Activated naive CD4-positive, alpha-beta T cell (primary cell): Measurements from ENCODE around the gene NIPAL4.

Source experiments
- DNase-seq, 4 experiments: peaks; one replicate each; lab custom pipeline; 2025; lab: John Stamatoyannopoulos, UW

NIPAL4 gene

DNA sequence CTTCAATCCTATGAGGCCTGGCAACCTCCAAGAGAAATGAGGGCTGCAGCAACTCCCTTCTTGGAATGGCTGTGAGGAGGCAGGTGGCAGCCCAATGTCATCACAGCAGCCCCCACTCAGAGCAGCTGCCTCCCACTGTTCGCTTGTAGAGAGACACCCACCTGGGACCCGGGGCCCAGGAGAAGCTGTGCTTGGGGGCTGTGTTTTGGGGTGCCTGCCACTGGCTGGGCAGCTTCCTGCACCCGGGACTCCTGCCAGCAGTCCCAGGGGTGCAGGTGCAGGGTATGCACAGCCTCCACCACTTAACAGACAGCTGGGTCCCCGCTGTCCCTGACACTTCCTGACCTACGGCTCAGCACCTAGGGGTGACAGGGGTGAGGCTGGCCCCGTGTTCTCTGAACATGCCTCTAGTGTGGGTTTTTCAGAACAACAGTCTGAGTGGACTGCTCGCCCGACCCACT lies 26.2 kb downstream of the NIPAL4 start:
- no peak for DNase-seq

DNA sequence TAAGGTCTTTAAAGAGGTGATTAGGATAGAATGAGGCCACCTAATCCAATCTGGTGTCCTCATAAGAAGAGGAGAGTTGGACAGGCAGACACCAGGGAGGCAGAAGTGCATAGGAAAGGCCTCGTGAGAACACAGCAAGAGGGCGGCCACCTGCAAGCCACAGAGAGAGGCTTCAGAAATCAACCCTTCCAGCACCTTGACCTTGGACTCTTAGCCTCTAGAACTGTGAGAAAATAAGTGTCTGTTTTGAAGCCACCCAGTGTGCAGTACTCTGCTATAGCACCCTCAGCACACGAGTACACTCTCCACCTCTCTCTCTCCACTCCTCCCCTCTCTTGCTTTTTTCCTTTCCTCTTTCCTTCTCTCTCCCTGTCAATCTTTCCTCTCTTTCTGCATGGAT lies 26.8 kb downstream of the NIPAL4 start:
- no peak for DNase-seq

DNA sequence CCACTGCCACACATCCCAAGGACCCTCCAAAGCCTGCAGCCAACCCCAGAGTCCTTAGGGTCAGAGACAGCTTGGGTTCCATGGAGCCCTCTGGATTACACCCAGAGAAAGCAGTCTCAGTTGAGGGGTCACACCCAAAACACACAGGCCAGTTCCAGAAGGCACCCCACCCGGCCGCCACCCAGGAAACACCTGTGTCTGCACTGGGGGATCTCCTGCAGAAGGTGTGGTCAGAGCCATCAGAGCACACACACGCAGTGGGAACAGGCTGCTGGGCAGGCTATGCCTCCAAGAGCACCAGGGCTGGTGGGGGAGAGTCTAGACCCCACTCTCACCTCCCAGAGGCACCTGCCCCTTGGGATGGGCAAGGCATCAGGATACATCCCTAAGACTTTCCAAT lies 27.3 kb downstream of the NIPAL4 start:
- no peak for DNase-seq

DNA sequence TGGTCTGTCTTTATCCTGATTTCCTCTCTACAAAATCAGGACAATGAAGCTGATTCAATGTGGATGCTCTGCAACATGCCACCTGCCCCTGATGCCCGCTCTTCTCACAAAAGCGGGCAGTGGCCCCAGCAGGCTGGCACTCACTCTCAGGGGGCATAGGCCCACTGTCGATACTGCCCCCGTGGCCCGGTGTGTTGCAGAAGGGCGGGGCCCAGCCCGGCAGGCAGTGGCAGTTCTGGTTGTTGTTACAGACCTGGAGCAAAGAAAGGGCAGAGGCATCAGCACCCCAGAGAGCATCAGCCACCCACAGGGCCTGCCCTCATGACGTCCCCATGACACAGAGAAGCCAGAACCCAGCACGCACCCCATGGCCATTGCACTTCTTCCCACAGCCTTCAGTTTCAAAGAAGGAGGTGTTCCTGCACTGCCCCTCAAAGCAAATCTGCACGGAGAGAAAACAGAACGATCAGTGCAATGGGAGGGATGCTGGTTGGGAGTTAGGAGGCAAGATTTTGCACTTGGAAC lies 31.5 kb downstream of the NIPAL4 start:
- no peak for DNase-seq

DNA sequence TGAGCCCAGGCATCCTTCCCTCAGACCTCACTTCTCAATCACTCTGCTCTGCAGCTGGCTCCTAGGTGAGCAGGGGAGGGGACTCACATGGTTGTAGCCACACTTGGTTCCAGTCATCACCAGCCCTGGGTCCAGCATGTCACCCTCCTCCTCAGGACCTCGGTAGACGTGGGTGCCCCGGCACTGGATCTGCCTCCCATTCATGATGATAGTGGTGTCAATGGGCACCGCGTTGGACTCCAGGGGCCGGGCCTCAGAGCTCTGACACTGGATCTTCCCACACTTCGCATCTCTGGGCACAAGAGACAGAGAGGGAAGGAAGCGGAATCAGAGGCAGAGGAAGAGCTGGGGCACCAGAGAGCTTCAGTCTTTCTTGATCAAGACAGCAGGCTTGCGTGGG lies 32.9 kb downstream of the NIPAL4 start:
- no peak for DNase-seq

DNA sequence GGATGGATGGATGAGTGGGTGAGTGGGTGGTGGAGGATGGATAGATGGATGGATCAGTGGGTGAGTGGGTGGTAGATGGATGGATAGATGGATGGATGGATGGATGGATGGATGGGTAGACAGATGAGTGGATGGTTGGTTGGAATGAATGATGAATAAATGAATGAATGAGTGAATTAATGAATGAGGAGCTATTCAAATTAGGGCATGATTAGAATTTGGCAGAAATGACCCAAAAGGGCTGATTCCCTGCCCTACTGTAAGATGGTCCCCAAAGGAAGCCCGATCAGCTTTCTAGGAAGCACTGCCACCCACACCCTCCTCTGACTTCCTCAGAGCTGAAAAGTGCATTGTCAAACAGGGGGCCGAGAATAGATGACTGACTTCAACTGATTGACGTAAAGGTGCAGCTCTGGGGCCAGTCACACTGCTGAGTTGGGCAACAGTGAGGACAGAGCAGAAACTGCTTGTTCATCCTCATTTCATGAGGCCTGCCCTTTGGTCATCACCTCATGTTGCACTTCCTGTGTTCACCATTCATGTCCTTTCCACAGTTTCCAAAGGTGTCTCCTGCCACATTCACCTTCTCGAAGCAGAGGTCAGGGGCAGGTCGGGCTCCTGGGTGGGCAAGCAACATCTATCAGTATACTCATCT lies 34.3 kb downstream of the NIPAL4 start:
- no peak for DNase-seq

DNA sequence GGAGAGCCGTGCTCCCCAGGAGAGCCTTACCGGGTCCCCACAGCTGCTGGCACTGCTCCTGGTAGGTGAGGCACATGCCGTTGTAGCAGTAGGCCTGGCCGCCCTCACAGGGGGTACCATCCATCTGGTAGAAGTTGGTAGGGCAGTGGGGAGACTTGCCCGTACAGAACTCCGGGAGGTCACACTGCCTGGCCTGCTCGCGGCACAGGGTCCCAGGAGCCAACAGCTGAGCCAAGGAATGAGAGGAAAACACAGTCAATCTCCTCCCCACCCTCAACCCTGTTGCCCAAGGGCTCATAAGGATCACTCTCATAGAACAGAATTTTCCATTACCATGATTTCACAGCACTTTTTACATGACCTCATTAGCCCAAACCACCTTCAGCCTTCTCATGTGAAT lies 36.9 kb downstream of the NIPAL4 start:
- no peak for DNase-seq

DNA sequence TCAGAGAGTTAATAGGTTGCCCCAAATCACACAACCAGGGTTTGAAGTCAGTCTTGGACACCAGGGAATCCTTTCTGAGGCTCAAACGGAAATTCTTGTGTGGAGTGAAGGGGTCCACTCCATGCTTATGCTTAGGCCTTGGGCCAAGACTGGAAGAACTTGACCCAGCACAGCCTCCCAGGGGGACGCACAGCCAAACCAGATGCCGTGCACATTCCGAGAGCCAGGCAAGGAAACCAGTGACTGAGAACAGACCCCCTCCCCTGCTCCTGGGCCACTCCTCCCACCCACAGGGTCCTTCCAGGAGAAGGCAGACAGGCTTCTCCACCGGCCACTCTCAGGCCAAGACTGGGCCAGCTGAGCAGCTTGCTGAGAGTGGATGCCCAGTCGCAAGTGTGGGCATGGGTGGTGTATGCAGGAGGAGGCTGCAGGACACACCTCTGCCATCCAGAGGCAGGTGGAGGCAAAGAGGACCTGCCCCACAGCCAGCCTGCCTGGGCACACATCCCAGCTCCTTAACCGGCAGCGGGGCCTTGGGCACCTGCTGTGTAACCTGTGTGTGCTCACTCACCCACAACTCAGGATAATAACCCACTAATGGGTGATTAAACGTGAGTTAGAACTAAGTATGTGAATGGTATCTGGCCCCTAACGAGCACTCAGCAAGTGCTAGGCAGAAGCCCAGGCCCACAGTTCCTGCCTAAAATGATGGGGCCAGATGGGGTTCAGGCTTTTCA lies 38.0 kb downstream of the NIPAL4 start:
- no peak for DNase-seq

DNA sequence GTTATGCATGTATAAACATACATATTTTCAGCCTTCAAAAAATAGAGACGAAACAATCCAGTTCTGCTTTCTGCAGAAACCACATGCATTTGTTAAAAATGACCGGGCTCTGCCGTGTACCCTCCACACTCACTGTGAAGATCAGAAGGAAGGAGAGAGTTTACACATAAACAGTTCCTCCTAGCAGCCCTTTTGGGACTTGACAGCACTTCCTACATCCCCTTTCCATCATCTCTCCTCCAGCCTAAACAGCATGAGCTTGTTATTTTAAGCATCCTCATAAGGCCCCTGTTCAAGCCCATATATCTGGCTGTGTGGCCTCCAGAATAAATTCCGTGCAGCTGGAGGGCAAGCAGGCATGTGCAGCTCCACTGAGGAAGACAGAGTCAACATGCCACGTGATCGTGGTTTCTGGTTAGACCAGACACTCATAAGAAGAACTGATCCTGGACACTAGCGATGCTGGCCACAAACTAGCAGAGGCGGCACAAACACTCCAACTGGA lies 42.2 kb downstream of the NIPAL4 start:
- no peak for DNase-seq

DNA sequence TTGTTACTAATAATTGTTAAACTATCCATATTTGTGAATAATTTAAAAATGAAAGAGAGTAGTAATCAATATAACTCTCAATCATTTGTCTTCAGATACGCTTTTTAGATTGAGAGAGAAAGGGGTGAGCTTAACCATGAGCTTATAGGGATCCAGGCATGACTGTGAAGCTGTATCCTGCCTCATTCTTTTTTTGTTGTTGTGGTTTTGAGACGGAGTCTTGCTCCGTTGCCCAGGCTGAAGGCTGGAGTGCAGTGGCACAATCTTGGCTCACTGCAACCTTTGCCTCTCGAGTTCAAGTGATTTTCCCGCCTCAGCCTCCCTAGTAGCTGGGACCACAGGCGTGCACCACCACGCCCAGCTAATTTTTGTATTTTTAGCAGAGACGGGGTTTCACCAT lies 44.0 kb downstream of the NIPAL4 start:
- DNase-seq, result no peak

DNA sequence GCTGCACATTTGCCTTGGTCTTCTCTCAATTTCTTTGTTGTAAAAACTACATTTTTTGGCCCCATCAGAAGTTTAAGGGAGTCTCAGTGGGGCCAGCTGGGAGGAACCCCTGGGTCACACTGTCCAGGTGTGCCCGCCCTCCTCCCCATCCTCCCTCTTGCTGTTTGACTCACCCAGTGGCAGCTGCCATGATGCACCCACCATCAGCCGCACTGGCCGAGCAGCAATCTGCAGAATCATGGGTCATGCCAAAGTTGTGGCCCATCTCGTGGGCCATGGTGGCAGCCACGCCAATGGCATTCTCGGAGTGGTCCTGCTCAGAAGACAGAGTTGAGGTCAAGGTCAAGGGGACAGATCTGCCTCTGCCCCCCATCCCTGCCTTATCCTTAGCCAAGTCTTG lies 45.5 kb downstream of the NIPAL4 start:
- no peak for DNase-seq

DNA sequence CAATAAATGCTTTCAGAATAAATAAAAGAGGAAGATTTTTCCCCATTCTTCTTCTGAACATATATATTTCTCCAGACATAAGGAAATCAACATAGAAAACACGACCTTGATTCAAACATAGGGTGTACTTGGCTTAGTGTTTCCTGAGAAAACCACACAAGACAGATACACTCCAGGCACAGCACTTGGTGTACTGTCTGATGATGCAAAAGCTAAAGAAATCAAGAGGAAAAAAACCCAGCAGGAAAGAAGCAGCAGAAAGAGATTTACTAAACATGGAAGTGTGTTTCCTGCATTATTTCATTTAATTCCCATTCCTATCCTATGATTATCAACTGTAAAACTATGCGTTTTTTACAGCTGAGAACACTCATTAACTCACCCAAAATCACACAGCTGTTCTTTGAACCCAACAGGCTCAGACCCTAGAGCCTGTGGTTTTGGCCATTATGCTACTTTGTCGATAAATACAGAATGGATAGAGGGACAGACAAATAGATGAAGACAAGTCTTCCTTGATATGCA lies 46.1 kb downstream of the NIPAL4 start:
- DNase-seq, result no peak

DNA sequence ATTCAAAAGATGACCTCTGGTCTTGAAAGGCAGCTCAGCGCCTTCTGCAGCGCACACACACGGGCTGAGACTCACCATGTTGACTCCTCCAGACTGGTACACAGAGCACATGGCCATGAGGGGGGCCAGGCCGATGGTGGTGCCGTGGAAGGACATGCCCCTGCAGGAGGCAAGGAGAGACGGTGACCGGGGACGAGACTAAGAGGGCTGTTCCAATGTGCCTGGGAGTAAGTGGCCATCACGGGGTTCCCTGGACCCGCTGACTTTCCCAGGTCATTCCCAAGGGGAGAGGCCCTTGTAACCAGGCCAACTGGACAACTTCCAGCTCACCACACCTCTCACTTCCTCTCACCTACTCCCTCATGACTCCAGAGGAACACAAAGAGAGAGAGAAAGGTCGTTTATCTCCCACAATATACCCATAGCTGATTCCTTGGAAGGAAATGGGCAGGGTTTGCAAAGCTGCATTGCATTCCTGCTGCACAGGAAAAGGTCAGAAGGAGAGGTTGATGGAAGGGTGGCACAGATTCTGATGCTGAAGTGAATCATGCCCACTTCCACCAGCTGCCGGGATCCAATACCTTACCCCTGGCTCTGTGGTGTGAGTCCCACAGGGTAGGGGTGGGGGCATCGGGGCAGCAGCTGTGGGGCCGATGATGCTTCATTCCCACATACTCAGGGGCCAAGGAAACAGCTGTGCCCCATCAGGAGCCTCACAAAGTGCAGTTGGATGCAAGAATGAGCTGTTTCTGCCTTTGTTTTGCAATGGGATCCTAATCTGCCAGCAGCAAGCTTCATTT lies 47.2 kb downstream of the NIPAL4 start:
- no peak for DNase-seq

DNA sequence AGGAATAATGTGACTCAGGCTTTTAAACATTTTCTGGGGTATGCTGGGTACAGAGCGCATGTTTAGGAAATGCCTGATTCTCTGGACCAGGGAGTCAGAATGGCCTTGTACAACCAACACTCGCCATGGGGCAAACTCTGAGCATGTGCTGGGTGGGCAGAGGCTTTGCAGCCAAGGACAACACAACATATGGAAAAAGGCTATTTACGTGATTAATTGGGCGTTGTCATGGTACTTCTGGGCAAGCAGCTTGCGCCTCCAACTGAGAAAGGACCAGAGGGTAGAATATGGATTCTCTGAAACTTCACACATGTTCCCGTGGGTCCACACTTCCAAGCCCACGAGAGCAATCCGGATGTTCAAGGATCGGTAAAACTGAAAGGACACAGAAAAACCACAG lies 49.1 kb downstream of the NIPAL4 start:
- no peak for DNase-seq

DNA sequence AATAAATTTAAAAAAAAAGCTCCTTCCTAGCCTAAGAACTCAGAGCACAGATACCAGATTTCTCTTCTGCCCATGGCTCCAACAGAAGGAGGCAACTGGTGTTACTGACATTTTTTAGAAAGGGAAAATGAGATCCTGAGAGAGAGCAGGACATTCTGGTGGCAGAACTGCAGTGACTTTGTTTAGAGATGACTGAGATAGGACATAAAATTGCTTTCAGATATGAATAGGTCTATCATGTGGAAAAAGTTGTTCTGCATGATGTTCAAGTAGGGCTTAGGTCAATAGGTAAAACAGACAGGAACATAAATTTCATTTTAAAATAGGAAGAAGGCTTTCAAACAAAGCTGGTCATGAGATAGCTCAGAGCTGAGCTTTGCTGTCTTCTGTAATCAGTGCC lies 49.6 kb downstream of the NIPAL4 start:
- no peak for DNase-seq

DNA sequence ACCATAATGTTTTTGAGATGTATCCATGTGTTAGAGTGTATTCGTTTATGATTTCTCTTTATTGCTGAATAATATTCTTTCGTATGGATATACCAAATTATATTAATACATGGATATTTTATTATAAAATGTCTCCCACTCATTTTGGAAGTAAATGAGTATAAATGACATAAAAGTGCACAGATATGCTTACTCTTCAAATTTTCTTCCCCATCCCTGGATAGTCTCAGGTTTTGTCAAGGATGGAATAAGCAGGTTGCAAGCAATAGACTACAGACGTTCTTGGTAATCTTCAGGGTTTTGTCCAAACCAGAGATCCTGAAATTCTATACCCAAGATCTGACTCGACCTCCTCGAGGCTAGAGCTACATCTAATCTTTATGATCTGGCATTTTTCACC lies 50.7 kb downstream of the NIPAL4 start:
- no peak for DNase-seq

DNA sequence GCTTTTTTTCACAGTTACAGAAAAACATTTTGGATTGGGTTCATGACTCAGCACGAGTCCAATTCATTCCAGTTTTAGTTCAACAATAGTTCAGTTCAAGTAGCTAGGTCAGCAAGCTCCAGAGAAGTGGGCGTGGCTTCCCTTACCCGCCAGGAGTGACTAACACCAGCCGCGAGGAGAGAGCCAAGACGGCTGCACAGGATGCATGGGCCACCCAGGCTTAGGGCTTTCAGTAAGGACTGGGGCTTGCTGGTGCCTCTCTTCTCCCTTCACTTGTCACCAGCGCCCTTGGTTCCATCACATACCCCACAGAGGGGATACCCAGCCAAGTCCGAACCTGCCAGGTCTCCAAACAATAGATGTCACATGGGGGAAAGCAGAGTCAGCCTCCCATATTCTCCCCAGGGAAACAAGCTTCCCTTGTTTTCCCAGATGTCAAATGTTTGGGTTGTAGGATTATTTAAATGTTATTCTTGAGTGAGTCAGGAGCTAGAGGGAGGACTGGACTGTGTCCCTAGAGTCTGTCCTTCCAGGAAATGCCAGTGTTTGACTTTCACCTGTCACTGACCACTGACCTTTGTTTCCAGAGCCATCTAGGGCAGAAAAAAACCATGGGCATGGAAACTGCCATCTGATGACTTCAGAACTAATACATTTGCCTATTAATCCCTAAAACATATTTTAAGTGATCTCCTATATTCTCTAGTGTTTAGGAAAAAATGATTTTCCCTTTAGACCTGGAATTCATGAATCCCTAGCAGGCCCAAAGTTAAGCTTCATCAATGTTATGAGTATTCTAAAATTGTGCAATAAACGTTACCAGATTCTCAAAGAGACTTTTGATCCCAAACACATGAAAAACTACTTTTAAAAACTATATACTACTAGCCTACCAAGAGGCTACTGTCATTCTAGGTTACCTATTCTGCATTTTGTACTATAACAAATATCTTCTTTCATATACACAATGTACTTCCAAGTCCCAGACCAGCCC lies 51.9 kb downstream of the NIPAL4 start:
- no peak for DNase-seq

DNA sequence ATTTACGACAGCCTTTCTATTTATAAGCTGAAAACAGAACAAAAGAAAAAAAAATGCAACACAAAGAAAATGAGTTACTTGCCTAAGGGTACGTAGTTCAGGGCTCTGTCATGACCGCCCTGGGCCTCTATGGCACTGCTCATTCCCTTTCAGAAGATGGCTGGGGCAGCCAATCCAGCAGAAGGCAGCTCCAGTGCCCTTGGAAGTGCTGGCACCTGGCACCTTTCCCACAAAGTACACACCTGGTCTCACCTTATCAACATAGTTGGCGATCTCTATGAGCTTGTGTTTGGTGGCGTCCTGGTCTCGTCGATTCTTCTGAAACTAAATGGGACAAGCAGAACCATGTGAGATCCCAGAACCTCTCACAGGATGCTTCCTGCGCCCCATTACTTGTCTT lies 53.2 kb downstream of the NIPAL4 start:
- DNase-seq, result no peak

DNA sequence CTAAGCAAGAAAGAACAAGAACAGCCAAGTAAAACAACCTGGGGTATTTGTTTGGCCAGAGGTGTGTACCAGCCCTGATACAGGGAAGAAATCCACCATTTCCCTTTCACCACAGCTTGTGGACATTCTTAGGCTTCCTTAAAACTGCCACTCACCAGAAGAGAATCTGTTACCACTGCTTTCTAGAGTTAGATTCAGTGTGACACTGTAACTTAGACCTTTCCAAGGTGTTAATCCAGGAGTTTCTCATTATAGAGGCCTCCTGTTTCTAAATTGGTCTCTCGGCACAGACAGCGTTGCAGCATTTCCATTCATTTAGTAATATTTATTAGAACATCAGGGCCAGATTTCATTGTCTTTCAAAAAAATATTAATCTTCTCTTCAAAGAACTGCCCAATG lies 55.0 kb downstream of the NIPAL4 start:
- no peak for DNase-seq

DNA sequence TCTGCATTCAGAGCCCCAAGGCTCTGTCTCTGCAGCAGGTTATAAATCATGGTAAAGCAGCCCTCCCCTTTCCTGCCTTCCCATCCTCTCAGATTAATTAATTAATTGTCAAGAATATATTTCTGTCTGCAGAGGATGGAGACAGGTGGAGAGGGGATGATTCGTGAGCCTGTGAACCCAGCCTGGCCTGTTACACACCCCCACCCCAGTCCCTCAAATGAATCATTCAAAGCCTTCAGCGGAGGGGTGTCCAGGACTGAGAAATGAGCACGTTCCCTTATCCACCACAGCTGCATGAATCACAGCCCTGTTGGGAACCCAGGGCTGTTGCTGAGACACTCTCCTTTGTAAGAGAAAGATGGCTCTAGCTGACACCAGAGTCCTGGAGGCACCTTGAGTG lies 56.0 kb downstream of the NIPAL4 start:
- no peak for DNase-seq
